ENCODE data around the gene FCRL4.
A peak's percentile ranks its signal among the peaks of the same experiment; 100 is the strongest.

DNA sequence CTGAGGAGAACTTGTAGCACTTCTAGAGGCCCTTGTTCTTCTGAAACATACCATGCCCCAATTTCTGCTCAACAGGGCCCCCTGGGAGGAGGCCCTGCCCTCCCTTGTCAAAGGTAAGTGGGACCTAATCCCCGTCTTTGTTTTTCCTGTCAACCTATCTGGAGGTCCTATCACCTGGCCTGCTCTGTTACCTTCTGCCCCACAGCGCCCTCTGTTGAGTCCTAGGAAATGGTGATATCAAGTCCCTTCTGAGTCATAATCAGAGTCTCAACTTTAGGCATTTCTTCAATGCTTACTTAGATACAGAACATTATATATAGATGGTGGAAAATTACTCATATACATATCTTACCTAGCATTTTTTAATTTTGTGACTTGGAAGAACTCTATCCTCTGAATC, 28.2 kb upstream of the FCRL4 start:
- TF ChIP-seq, protein P1, sequence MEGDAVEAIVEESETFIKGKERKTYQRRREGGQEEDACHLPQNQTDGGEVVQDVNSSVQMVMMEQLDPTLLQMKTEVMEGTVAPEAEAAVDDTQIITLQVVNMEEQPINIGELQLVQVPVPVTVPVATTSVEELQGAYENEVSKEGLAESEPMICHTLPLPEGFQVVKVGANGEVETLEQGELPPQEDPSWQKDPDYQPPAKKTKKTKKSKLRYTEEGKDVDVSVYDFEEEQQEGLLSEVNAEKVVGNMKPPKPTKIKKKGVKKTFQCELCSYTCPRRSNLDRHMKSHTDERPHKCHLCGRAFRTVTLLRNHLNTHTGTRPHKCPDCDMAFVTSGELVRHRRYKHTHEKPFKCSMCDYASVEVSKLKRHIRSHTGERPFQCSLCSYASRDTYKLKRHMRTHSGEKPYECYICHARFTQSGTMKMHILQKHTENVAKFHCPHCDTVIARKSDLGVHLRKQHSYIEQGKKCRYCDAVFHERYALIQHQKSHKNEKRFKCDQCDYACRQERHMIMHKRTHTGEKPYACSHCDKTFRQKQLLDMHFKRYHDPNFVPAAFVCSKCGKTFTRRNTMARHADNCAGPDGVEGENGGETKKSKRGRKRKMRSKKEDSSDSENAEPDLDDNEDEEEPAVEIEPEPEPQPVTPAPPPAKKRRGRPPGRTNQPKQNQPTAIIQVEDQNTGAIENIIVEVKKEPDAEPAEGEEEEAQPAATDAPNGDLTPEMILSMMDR (IDR thresholded peaks at IDR 0.05) = peak; percentile 75
- no peak for TF ChIP-seq EZH2 (IDR thresholded peaks at IDR 0.05; ENCODE audit: borderline replicate concordance, insufficient read depth, low read depth, low read length, poor library complexity, severe bottlenecking)

All from B cell (primary cell).